HepG2 (cell line): ENCODE data around the gene LAMP1. TPM values are rescaled to one million over a fixed set of nuclear protein-coding genes. Genes with fewer than 3 reads are reported as not detected.

ENCODE experiments used
- ATAC-seq: fragments of 200-7000 bp; cut with Tn5 transposase; 3 replicates; pipeline ENCODE4 v1.9.1; 2020; ENCODE audit warnings: mild to moderate bottlenecking, moderate library complexity
- BruUV-seq: library from RNA; stranded (reverse); fragments of 400-500 nt; replicated peaks from 2 replicates; lab custom pipeline; 2021; lab: Mats Ljungman, UMichigan
- CTCF ChIA-PET: fragments of 300-600 bp; formaldehyde crosslinking; extraction: SDS; loops from one replicate; lab custom pipeline; 2021; ENCODE audit warnings: low total read pairs, inconsistent platforms, low intra/inter-chr PET ratio; lab: Yijun Ruan, JAX
- POLR2A ChIA-PET: fragments of 350-600 bp; sonication (Branson Sonifier 250); formaldehyde crosslinking; loops from one replicate; lab custom pipeline; 2020; ENCODE audit warnings: antibody characterized with exemption, inconsistent platforms; lab: Yijun Ruan, JAX
- DNase-seq: peaks from one replicate; pipeline ENCODE4 v3.0.0-alpha.2; 2015; ENCODE audit warnings: low spot score
- FAIRE-seq: peaks from 3 replicates; lab custom pipeline; 2011; peaks lifted over from hg19 to GRCh38; lab: Jason Lieb, UNC
- H2AFZ ChIP-seq: one replicate; pipeline ENCODE4 v1.6.1; 2011; ENCODE audit warnings: low read length, inconsistent platforms
- H3K27ac ChIP-seq: fragments of 300-600 bp; 3 replicates; pipeline ENCODE4 v1.8.0; 2011; ENCODE audit warnings: mixed run types, mild to moderate bottlenecking, mixed read lengths, low read length, inconsistent platforms; ENCODE audit not compliant: insufficient read depth; ENCODE audit errors: extremely low read length
- H3K27me3 ChIP-seq, 2 experiments: fragments of 200-600 bp in 1 of 2; 2 replicates in 1 of 2; 3 replicates in 1 of 2; pipeline versions ENCODE4 v1.6.0 to v1.8.0; 2011; ENCODE audit warnings: low read length in 2 of 2, mild to moderate bottlenecking in 2 of 2, moderate library complexity in 2 of 2, inconsistent platforms in 1 of 2; ENCODE audit not compliant: insufficient read depth in 2 of 2, control insufficient read depth in 1 of 2
- H3K36me3 ChIP-seq, 2 experiments: fragments of 200-600 bp in 1 of 2; replicated peaks in 1 of 2; 2 replicates in 1 of 2; 3 replicates in 1 of 2; pipeline versions ENCODE4 v1.5.1 to v1.8.0; 2011; ENCODE audit warnings: low read length in 2 of 2, inconsistent platforms in 1 of 2; ENCODE audit not compliant: insufficient read depth in 2 of 2, control insufficient read depth in 1 of 2
- H3K4me1 ChIP-seq: 2 replicates; pipeline ENCODE4 v1.5.1; 2012; ENCODE audit warnings: low read length, inconsistent platforms; ENCODE audit not compliant: insufficient read depth
- H3K4me2 ChIP-seq: 2 replicates; pipeline ENCODE4 v1.6.0; 2011; ENCODE audit warnings: low read depth, low read length, inconsistent platforms
- H3K4me3 ChIP-seq, 3 experiments: fragments of 200-600 bp in 1 of 3; sonication (generic), shearing (Covaris generic) in 1 of 3; replicated peaks in 1 of 3; 2 replicates each; pipeline ENCODE4 v1.5.1; 2011 to 2016; ENCODE audit warnings: low read length in 3 of 3, inconsistent platforms in 2 of 3, low read depth in 2 of 3, mild to moderate bottlenecking in 2 of 3, control low read depth in 1 of 3, mixed read lengths in 1 of 3; ENCODE audit not compliant: insufficient read depth in 1 of 3
- H3K79me2 ChIP-seq: one replicate; pipeline ENCODE4 v1.6.1; 2011; ENCODE audit warnings: low read length, inconsistent platforms; ENCODE audit not compliant: insufficient read depth
- H3K9ac ChIP-seq: 2 replicates; pipeline ENCODE4 v1.6.0; 2011; ENCODE audit warnings: mild to moderate bottlenecking, low read depth, low read length, inconsistent platforms; ENCODE audit not compliant: insufficient read depth
- H3K9me3 ChIP-seq: 2 replicates; pipeline ENCODE4 v1.5.1; 2012; ENCODE audit warnings: mild to moderate bottlenecking, low read length
- H4K20me1 ChIP-seq: 2 replicates; pipeline ENCODE4 v1.6.0; 2011; ENCODE audit warnings: inconsistent platforms, mild to moderate bottlenecking, low read length, moderate library complexity; ENCODE audit not compliant: insufficient read depth
- AGO2 ChIP-seq: fragments of 200-400 bp; formaldehyde crosslinking; optimal IDR thresholded peaks from 2 replicates; pipeline ENCODE3; 2017; ENCODE audit warnings: mild to moderate bottlenecking, low read depth, low read length, moderate library complexity
- EEA1 ChIP-seq: sonication (generic); formaldehyde crosslinking; IDR thresholded peaks from 2 replicates; pipeline ENCODE4 v1.5.1; 2020; ENCODE audit warnings: mild to moderate bottlenecking, missing genetic modification reagents, borderline replicate concordance
- SALL1 ChIP-seq: sonication (generic); formaldehyde crosslinking; IDR thresholded peaks from 2 replicates; pipeline ENCODE4 v1.8.0; 2022; ENCODE audit warnings: mild to moderate bottlenecking, missing genetic modification reagents
- SMARCC2 ChIP-seq: fragments of 450-650 bp; IDR thresholded peaks from 2 replicates; pipeline ENCODE4 v1.6.1; 2017; ENCODE audit warnings: antibody characterized with exemption, mild to moderate bottlenecking
- SRSF4 ChIP-seq: fragments of 200-400 bp; formaldehyde crosslinking; IDR thresholded peaks from one replicate; pipeline ENCODE4 v1.6.1; 2018; ENCODE audit warnings: mild to moderate bottlenecking, low read depth, low read length, moderate library complexity; ENCODE audit not compliant: poor library complexity, severe bottlenecking
- STAG1 ChIP-seq: sonication (generic); formaldehyde crosslinking; IDR thresholded peaks from 2 replicates; pipeline ENCODE4 v1.4.0; 2020; ENCODE audit warnings: missing genetic modification reagents
- STAT5B ChIP-seq: sonication (generic); formaldehyde crosslinking; IDR thresholded peaks from 2 replicates; pipeline ENCODE4 v1.4.0; 2020; ENCODE audit warnings: missing genetic modification reagents
- ZFY ChIP-seq: sonication (generic); formaldehyde crosslinking; IDR thresholded peaks from 2 replicates; pipeline ENCODE4 v1.4.0; 2020; ENCODE audit warnings: missing genetic modification reagents
- ZNF281 ChIP-seq: sonication (generic); formaldehyde crosslinking; IDR thresholded peaks from 2 replicates; pipeline ENCODE4 v1.4.0; 2020; ENCODE audit warnings: missing genetic modification reagents, borderline replicate concordance
- WGBS: methylation state at CpG from one replicate; pipeline ENCODE4 v1.1.6; 2017; ENCODE audit warnings: low lambda C conversion rate; 5-methylcytosine and 5-hydroxymethylcytosine counted together
- in situ Hi-C: cut with HindIII; loops from 2 replicates; pipeline ENCODE4 v1.10.0; 2017; ENCODE audit warnings: low pct_unique_long_range_greater_than_20kb; ENCODE audit not compliant: extremely low pct_ligation_motif_present
- intact Hi-C: fragments of 100-400 bp; cut with micrococcal nuclease; formaldehyde crosslinking; loops from one replicate; pipeline ENCODE4 v1.10.0; 2022; ENCODE audit not compliant: unreplicated experiment
- polyA plus RNA-seq, 8 experiments: library from polyadenylated mRNA; depleted of rRNA in 3 of 8; stranded (reverse) in 7 of 8; unstranded in 1 of 8; fragments of >200 nt; fragmentation: Illumina TruSeq in 4 of 8; extraction: Trizol in 4 of 8; gene quantifications; 2 replicates each; pipeline versions ENCODE4 v1.2.1 to v1.2.3, GENCODE V29; 2011 to 2016; ENCODE audit warnings: low read depth in 4 of 8, missing spikeins in 1 of 8, mixed read lengths in 1 of 8; ENCODE audit not compliant: insufficient read depth in 1 of 8
- total RNA-seq, 5 experiments: library from RNA; depleted of rRNA; stranded (reverse); fragments of >200 nt; fragmentation: Illumina TruSeq; extraction: Trizol; gene quantifications; 2 replicates each; pipeline ENCODE4 v1.2.3, GENCODE V29; 2016; ENCODE audit warnings: low read depth in 1 of 5
- TF ChIP-seq, protein P1 (sequence below): sonication (generic); formaldehyde crosslinking; IDR thresholded peaks from 2 replicates; pipeline ENCODE4 v1.4.0; 2020; ENCODE audit warnings: mild to moderate bottlenecking, missing genetic modification reagents
- TF ChIP-seq, protein P2 (sequence below): sonication (generic); formaldehyde crosslinking; conservative IDR thresholded peaks from 2 replicates; pipeline ENCODE4 v1.4.0; 2020; ENCODE audit warnings: mild to moderate bottlenecking, missing genetic modification reagents, moderate library complexity

The LAMP1 gene
- total and polyA plus RNA-seq, 2 of the 13 experiments (the other 11 are each of a cell fraction or from before 2014, with no cell fraction given) = 103 to 112 TPM

GRCh38 chr13:113267642-113268405, 29.2 kb upstream of the LAMP1 start:
- WGBS = 93% methylated on average over 20 of the region's 20 CpGs
- FAIRE-seq = no peak
- Histone ChIP-seq H3K4me1 (no peaks in the 10 kb centered on the region), H3K9me3 (no peaks in the 10 kb centered on the region), H4K20me1 (no peaks in the 10 kb centered on the region), H2AFZ (no peak overlapping the region), H3K4me3 (no peak overlapping the region), H3K36me3 (peaks cover 4 to 14% of the 10 kb centered on the region in 2 experiments; a peak in 4 of 5 replicates), H3K79me2 (no peaks in the 10 kb centered on the region), H3K27ac (no peak overlapping the region), H3K9ac (no peak overlapping the region), H3K27me3 (no peaks in the 10 kb centered on the region; a peak in 1 of 5 replicates), H3K4me2 (no peak overlapping the region)
- BruUV-seq = no TSS peak
- ATAC-seq = peak; percentile 60
- TF ChIP-seq AGO2 = peak; percentile 92
- no peak for TF ChIP-seq SALL1 (CRISPR knock-in tag)
- DNase-seq = no peak
- ChIA-PET CTCF (no interaction called here), POLR2A (no interaction called here)
- intact Hi-C loops (no loop called here), in situ Hi-C loops (no loop called here)

GRCh38 chr13:113272031-113272430, 25.0 kb upstream of the LAMP1 start:
- no peaks in the 10 kb centered on the region for H3K27me3 ChIP-seq
- intact Hi-C loops (no loop called here), in situ Hi-C loops (no loop called here)
- no peak overlapping the region for H2AFZ ChIP-seq
- no peak for ATAC-seq
- H3K27ac ChIP-seq = no peak overlapping the region
- no peaks in the 10 kb centered on the region for H3K79me2 ChIP-seq
- DNase-seq = no peak
- 88% methylated on average over 2 of the region's 2 CpGs for whole genome bisulfite sequencing
- H3K9me3 ChIP-seq = no peaks in the 10 kb centered on the region
- no peaks in the 10 kb centered on the region for H4K20me1 ChIP-seq
- no peak for FAIRE-seq
- BruUV-seq = no TSS peak
- H3K4me2 ChIP-seq = no peak overlapping the region
- no peaks in the 10 kb centered on the region for H3K36me3 ChIP-seq
- H3K4me1 ChIP-seq = peaks cover 18% of the 10 kb centered on the region
- no peak overlapping the region for H3K9ac ChIP-seq
- POLR2A ChIA-PET = no interaction called here
- no peak overlapping the region for H3K4me3 ChIP-seq
- CTCF ChIA-PET = no interaction called here
- TF ChIP-seq SMARCC2 (no peak), SRSF4 (no peak), ZNF281 (no peak), STAT5B (CRISPR knock-in tag) (no peak), EEA1 (CRISPR knock-in tag) (no peak), STAG1 (CRISPR knock-in tag) (no peak), ZFY (no peak)
- TF ChIP-seq, protein P1, sequence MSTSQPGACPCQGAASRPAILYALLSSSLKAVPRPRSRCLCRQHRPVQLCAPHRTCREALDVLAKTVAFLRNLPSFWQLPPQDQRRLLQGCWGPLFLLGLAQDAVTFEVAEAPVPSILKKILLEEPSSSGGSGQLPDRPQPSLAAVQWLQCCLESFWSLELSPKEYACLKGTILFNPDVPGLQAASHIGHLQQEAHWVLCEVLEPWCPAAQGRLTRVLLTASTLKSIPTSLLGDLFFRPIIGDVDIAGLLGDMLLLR (CRISPR knock-in tag) = no peak
- TF ChIP-seq, protein P2, sequence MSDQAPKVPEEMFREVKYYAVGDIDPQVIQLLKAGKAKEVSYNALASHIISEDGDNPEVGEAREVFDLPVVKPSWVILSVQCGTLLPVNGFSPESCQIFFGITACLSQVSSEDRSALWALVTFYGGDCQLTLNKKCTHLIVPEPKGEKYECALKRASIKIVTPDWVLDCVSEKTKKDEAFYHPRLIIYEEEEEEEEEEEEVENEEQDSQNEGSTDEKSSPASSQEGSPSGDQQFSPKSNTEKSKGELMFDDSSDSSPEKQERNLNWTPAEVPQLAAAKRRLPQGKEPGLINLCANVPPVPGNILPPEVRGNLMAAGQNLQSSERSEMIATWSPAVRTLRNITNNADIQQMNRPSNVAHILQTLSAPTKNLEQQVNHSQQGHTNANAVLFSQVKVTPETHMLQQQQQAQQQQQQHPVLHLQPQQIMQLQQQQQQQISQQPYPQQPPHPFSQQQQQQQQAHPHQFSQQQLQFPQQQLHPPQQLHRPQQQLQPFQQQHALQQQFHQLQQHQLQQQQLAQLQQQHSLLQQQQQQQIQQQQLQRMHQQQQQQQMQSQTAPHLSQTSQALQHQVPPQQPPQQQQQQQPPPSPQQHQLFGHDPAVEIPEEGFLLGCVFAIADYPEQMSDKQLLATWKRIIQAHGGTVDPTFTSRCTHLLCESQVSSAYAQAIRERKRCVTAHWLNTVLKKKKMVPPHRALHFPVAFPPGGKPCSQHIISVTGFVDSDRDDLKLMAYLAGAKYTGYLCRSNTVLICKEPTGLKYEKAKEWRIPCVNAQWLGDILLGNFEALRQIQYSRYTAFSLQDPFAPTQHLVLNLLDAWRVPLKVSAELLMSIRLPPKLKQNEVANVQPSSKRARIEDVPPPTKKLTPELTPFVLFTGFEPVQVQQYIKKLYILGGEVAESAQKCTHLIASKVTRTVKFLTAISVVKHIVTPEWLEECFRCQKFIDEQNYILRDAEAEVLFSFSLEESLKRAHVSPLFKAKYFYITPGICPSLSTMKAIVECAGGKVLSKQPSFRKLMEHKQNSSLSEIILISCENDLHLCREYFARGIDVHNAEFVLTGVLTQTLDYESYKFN (CRISPR knock-in tag) = no peak
